Epithelial cell of proximal tubule (primary cell): ENCODE measurements around the gene DENND6B. TPM values are rescaled to one million over a fixed set of nuclear protein-coding genes. Genes with fewer than 3 reads are reported as not detected.
A peak's percentile ranks its signal among the peaks of the same experiment; 100 is the strongest.
"Not testable (repeated sequence)": the region's sequence is repeated elsewhere in the genome, so short reads cannot be mapped to it uniquely, and the experiment has no call there.

Source experiments
- DNase-seq: peaks from one replicate; pipeline ENCODE4 v3.0.0-alpha.2; 2011; ENCODE audit warnings: low read depth
- H3K4me3 ChIP-seq: 2 replicates; pipeline ENCODE4 v1.5.1; 2011; ENCODE audit warnings: low read depth, mild to moderate bottlenecking, low read length
- total RNA-seq: library from RNA; depleted of rRNA; stranded (reverse); fragments of >200 nt; gene quantifications from 2 replicates; pipeline ENCODE4 v1.2.3, GENCODE V29; 2015
- TF ChIP-seq, protein P1 (sequence below): conservative IDR thresholded peaks from 2 replicates; pipeline ENCODE4 v1.5.1; 2012; ENCODE audit warnings: low read depth, mild to moderate bottlenecking, low read length

DENND6B gene
- total RNA-seq, 1 donor from 2014 or later = 4.4 TPM

DNA sequence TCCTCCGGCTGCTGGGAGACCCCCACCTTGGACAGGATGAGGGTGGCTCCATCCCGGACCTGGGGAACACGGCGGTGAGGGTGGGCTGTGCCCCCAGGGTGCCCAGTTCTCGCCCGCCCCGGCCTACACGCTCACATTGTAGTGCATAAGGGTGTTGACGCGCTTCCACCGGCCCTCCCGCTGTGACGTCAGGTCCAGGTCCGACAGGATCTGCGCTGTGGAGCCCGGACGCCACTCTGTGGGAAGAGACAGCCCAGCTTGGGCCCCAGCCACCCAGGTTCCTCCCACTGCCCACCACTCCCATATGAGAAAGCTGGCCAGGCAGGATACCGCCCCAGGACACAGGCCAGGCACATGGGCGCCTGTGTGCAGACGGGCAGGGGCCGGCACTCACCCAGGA lies 48.4 kb downstream of the DENND6B start:
- H3K4me3 ChIP-seq = no peak overlapping the region
- no peak for DNase-seq
- TF ChIP-seq, protein P1, sequence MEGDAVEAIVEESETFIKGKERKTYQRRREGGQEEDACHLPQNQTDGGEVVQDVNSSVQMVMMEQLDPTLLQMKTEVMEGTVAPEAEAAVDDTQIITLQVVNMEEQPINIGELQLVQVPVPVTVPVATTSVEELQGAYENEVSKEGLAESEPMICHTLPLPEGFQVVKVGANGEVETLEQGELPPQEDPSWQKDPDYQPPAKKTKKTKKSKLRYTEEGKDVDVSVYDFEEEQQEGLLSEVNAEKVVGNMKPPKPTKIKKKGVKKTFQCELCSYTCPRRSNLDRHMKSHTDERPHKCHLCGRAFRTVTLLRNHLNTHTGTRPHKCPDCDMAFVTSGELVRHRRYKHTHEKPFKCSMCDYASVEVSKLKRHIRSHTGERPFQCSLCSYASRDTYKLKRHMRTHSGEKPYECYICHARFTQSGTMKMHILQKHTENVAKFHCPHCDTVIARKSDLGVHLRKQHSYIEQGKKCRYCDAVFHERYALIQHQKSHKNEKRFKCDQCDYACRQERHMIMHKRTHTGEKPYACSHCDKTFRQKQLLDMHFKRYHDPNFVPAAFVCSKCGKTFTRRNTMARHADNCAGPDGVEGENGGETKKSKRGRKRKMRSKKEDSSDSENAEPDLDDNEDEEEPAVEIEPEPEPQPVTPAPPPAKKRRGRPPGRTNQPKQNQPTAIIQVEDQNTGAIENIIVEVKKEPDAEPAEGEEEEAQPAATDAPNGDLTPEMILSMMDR = no peak

DNA sequence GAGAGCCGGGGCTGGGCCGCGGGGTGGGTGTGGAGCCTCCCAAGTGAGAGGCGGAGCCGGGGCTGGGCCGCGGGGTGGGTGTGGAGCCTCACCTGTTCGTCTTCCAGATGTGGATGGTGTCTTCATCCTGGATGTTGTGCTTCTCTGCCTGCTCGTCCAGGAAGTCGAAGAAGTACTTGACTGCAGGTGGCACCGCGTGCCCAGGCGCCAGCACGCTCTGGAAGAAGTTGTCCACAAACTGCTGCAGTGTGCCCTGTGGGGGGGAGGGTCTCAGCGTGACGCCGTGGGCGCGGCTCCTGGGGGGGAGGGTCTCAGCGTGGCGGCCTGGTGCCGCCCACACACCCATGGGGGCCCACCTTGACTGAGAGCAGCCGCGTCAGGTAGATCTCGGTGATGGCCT lies 49.1 kb downstream of the DENND6B start:
- TF ChIP-seq, protein P1 = no peak

DNA sequence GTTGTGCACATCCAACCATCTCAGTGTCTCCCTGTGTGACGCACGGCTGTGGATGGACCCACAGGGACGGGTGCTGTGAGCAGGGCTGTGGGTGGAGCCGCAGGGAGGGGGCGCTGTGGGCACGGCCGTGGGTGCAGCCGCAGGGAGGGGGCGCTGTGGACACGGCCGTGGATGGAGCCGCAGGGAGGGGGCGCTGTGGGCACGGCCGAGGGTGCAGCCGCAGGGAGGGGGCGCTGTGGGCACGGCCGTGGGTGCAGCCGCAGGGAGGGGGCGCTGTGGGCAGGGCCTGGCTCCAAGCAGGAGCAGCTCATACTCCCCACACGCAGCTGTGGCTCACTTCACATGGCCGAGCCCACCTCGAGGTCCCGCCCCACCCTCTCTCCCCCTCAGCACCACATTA lies 50.7 kb downstream of the DENND6B start:
- TF ChIP-seq, protein P1 = peak; percentile 61
- H3K4me3 ChIP-seq = no peak overlapping the region
- DNase-seq = no peak

More for the DNA sequence above, 49.1 kb downstream of the DENND6B start:
- H3K4me3 ChIP-seq = no peak overlapping the region
- DNase-seq = no peak

DNA sequence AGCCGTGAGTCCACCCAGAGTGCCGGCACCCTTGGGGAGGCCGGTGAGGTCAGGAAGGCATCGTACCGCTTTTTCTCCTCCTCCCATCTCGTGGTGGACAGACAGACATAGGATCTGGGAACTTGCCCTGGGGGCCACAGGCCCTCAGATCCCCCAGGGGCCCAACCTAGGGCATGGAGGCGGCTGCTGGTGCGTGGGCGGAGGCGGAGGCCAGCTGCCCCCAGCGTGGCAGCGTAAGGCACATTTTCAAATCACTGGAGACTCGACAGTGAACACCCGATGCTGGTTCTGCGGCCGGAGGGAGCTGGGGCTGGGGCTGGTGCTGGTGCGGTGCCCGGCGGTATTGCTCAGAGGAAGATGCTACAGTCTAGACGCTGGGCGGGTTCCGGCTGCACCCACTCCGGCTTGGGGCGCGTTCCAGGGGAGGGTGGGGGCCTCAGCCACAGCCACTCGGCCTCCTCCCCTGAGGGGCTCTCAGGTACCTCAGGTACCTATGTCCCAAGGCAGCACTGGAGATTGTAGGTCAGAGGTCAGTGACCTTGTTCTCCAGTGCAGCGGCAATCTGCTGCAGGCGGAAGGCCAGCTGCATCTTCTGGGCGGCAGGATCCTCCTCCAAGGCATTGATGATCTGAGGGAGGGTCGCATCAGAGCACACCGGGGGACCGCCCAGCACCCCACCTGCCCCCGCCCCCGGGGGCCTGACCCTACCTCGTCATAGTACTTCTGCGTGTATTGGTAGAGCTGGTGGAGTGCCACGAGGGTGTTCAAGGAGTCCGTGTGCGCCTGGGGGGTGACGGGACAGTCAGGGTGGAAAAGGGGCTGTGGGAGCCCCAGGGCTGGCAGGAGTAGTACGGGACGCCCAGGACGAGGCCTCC lies 51.4 kb downstream of the DENND6B start:
- TF ChIP-seq, protein P1 = no peak
- no peak for DNase-seq
- H3K4me3 ChIP-seq = no peak overlapping the region

DNA sequence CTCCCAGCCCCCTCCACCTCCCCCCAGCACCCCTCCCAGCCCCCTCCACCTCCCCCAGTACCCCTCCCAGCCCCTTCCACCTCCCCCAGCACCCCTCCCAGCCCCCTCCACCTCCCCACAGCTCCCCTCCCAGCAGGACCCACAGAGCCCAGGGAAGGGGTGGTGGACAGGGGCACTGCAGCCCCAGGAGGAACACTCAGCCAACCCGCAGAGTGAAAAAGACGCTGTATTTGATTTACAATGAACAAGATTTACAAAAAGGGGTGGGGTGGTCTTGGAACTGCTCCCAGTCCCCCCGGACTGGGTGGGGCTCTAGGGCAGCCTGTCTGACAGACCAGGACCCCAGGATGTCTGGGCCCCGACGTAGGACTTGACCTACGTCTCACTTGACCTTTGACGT lies 52.0 kb downstream of the DENND6B start:
- TF ChIP-seq, protein P1 = no peak
- no peak for DNase-seq
- no peak overlapping the region for H3K4me3 ChIP-seq

DNA sequence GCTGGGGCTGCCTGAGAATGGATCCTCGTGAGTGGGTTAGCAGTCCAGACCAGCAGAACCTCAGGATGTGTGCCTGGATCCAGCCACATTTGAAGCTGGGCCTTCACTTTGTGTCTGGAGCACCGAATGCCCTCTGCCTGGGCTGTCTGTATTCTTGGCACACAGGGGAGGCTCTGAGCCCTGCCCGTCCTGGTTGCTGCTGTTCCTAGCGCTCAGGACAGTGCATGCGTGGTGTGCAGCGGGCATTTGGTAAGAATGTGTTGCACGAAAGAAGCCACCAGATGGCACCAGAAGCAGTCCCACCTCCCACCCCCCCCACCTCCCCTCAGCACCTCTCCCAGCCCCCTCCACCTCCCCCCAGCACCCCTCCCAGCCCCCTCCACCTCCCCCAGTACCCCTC lies 52.5 kb downstream of the DENND6B start:
- no peak for DNase-seq
- H3K4me3 ChIP-seq = no peak overlapping the region
- TF ChIP-seq, protein P1 = peak; percentile 34

DNA sequence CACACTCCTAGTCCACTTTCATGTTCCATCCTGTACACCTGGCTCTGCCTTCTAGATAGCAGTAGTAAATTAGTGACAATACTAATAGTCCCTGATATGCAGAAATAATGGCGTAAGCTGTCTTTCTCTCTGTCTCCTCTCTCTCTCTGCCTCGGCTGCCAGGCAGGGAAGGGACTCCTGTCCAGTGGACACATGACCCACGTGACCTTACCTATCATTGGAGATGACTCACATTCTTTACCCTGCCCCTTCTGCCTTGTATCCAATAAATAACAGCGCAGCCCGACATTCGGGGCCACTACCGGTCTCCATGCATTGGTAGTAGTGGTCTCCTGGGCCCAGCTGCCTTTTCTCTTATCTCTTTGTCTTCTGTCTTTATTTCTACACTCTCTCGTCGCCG lies 53.0 kb downstream of the DENND6B start:
- not testable (repeated sequence) for DNase-seq, H3K4me3 ChIP-seq

DNA sequence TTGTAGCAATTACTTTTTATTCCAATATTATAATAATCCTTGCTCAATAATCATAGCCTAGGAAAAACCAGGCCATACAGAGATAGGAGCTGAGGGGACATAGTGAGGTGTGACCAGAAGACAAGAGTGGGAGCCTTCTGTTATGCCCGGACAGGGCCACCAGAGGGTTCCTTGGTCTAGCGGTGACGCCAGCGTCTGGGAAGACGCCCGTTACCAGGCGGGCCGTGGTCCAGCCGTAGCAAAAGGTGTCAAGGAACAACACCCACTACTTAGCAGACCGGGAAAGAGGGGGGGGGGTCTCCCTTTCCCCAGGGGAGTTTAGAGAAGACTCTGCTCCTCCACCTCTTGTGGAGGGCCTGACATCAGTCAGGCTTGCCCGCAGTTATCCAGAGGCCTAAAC lies 53.5 kb downstream of the DENND6B start:
- H3K4me3 ChIP-seq, DNase-seq: not testable (repeated sequence)
